ENCODE data around the gene FGR.

Gene FGR

GRCh38 chr1:27635396-27636142 is 584 bp upstream of the FGR start:
- no peak for DNase-seq (ENCODE audit: low spot score)
- in situ Hi-C loops (cut with MboI; ENCODE audit: low pct_unique_long_range_greater_than_20kb, low sequenced_read_pairs, unreplicated experiment): no loop called here
- no peak for TF ChIP-seq CTCF (IDR thresholded peaks at IDR 0.05; ENCODE audit: extremely low read depth, insufficient read depth, missing control alignments)

- no peak for DNase-seq (ENCODE audit: low spot score)
- no peak for TF ChIP-seq CTCF (IDR thresholded peaks at IDR 0.05; ENCODE audit: extremely low read depth, insufficient read depth, missing control alignments)
- in situ Hi-C loops (cut with MboI; ENCODE audit: low pct_unique_long_range_greater_than_20kb, low sequenced_read_pairs, unreplicated experiment): no loop called here
Observed at GRCh38 chr1:27634177-27634984, 604 bp downstream of the FGR start.

- in situ Hi-C loops (cut with MboI; ENCODE audit: low pct_unique_long_range_greater_than_20kb, low sequenced_read_pairs, unreplicated experiment): no loop called here
- TF ChIP-seq CTCF (IDR thresholded peaks at IDR 0.05; ENCODE audit: extremely low read depth, insufficient read depth, missing control alignments): no peak
- no peak for DNase-seq (ENCODE audit: low spot score)
Observed at GRCh38 chr1:27633640-27634176, 1.3 kb downstream of the FGR start.

GRCh38 chr1:27633298-27633610 is 1.7 kb downstream of the FGR start:
- in situ Hi-C loops (cut with MboI; ENCODE audit: low pct_unique_long_range_greater_than_20kb, low sequenced_read_pairs, unreplicated experiment): no loop called here
- no peak for TF ChIP-seq CTCF (IDR thresholded peaks at IDR 0.05; ENCODE audit: extremely low read depth, insufficient read depth, missing control alignments)
- no peak for DNase-seq (ENCODE audit: low spot score)

GRCh38 chr1:27632387-27633297 is 2.3 kb downstream of the FGR start:
- TF ChIP-seq CTCF (IDR thresholded peaks at IDR 0.05; ENCODE audit: extremely low read depth, insufficient read depth, missing control alignments): no peak
- peak; percentile 80 for DNase-seq (ENCODE audit: low spot score)

GRCh38 chr1:27630859-27631491 is 4.0 kb downstream of the FGR start:
- in situ Hi-C loops (cut with MboI; ENCODE audit: low pct_unique_long_range_greater_than_20kb, low sequenced_read_pairs, unreplicated experiment): no loop called here
- no peak for DNase-seq (ENCODE audit: low spot score)
- no peak for TF ChIP-seq CTCF (IDR thresholded peaks at IDR 0.05; ENCODE audit: extremely low read depth, insufficient read depth, missing control alignments)

More at GRCh38 chr1:27632387-27633297, 2.3 kb downstream of the FGR start:
- in situ Hi-C loops (cut with MboI; ENCODE audit: low pct_unique_long_range_greater_than_20kb, low sequenced_read_pairs, unreplicated experiment): no loop called here

All from GM13977 (cell line).